ENCODE data around the gene DAB1.

DAB1 gene

GRCh38 chr1:57072401-57073110, 351.3 kb downstream of the DAB1 start:
- DNase-seq (ENCODE audit: low read depth): no peak

DNA sequence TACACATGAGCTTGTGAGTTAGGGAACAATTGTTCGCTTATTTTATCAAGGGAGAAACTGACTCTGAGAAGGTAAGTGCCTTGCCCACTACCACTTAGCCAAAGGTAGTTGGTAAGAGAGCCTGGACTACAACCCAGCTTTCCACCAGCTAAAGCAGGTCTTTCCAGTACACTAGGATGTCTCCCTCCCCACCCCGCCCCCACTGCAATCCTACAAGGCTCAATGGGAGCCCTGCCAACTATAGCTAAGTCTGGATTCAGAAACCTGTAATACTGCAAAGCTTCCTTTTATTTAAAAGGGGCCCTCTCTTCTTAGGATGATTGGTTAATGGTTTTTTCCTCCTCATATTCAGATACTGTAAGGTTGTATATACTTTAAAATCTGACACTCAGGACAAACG, 356.0 kb downstream of the DAB1 start:
- DNase-seq (ENCODE audit: low read depth): no peak

DNA sequence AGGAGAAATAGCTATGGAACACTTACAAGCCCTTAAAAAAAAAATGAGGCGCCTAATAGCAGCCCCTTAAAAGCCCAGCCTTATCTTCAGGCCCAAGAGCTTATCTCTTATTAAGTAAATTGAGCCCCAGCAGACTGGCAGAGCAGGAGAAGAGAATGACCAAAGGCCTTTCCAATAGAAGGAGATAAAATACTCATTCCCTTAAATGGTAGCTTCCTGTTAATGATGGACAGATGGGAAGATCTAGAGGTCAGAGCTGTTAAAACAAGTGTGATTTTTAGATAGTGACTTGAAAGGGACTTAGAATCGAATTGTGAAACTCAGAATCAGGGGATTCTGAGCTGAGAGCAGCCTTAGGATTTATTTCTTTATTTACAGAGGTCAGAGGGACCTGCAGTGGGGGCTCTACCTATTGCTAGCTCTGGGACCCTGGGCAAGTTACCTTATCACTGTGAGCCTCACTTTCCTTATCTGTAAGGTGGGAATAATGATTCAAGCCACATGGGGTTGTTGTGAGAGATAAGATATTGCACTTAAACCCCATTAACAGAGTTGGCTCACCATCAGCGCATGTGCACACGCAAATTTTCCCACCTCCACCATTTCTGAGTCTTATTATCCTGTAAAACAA, 356.8 kb downstream of the DAB1 start:
- DNase-seq (ENCODE audit: low read depth): no peak

DNA sequence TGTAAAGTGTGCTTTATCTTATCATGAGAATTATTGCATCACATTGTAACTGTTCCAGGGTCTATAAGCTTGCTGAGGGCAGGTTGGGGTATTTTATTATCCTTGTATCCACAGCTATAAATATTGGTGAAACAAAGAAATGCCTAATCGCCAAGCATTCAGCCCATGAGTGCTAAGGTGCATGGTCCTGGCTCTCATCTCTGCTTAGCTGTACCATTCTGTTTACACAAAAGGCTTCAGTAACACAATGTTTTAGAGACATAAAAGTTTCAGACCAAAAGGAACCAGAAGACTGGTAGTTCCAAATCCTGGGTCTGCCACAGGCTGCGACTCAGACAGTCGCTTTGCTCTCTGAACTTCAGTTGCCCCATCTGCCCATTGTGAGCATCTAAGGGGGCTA, 358.4 kb downstream of the DAB1 start:
- no peak for DNase-seq (ENCODE audit: low read depth)

DNA sequence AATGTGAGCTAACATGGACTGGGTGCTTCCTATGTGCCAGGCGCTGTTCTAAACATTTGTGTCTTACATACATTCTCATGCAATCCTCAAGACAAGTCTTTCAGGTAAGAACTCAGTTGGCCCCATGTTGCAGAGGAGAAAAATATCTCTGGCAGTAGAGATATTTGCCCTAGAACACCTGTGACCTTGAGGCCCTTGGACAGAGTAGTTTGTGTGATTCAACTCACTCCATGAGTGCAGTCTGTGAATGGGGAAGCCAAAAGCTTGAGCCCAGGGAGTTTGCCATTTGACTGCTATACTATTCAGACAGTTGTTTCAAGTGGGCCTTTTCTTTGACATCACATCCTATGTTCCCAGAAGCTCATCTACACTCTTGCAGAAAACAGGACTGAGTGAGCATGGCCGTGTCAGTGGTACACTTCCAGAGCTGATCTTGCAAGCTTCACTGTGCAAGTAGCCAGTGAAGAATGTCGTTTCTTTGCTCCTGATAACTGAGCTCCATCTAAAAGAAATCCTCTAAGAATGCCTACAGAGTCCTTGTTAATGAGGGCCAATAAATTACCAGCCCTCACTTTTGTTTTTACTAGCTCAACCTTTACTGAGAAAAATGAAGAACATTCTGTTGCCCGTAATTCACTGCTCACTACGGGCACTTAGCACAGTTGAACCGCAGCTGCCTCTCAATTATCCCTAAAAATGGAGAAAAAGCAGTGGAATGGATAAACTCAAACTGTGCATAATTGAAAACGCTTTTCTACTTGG, 359.3 kb downstream of the DAB1 start:
- DNase-seq (ENCODE audit: low read depth): no peak

DNA sequence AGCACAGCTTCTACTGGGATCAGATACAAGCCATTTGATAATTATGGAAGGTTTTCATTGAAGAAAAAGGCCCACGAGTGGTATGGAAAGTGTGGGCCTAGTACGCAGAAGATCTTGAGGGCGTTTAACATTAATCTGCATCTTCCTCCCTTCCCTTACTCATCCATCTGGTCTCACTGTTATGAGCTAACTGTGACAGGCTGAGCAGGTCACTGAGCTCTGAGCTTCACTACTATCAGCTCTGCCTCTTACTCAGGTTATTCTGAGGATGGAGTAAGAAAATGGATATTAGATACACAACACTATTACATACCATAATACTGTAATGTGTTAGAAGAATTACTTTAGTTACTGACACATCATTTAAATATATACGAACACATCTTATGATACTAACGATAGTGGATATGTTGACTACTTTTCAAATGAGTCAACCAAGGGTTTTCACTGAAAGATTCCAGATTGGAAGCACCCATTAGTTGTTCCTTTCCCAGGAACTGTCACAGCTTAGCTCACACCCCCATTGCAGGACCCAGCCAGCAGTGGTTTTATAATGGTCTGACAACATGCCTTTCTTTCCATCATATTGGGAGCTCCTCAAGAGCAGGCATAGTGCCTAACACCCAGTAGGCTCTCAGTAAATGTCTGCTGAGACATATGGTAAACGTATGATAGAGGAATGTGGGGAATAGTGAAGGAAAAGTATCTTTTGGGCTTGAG, 360.3 kb downstream of the DAB1 start:
- no peak for DNase-seq (ENCODE audit: low read depth)

- DNase-seq (ENCODE audit: low read depth): no peak
Measured at GRCh38 chr1:57061369-57061768, 362.5 kb downstream of the DAB1 start.

- no peak for DNase-seq (ENCODE audit: low read depth)
Measured at GRCh38 chr1:57060451-57060850, 363.4 kb downstream of the DAB1 start.

- no peak for DNase-seq (ENCODE audit: low read depth)
Measured at GRCh38 chr1:57058652-57059501, 365.0 kb downstream of the DAB1 start.

DNA sequence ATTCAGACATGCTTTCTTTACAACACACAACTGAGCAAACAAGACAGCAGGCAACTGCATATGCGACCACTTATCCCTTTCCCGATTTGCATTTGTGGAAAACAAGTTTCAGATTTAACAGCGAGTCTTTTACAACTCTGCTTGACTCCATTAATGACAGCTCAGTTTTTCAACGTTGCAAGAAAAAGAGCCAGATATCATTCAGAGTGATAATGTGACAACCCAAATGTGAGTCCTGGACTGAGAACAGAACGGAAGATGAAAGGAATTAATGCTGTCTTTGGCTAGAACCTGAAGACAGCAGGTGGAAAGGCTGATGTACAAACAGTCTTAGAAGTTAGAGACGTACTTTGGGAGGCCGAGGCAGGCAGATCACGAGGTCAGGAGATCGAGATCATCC, 375.0 kb downstream of the DAB1 start:
- no peak for DNase-seq (ENCODE audit: low read depth)

DNA sequence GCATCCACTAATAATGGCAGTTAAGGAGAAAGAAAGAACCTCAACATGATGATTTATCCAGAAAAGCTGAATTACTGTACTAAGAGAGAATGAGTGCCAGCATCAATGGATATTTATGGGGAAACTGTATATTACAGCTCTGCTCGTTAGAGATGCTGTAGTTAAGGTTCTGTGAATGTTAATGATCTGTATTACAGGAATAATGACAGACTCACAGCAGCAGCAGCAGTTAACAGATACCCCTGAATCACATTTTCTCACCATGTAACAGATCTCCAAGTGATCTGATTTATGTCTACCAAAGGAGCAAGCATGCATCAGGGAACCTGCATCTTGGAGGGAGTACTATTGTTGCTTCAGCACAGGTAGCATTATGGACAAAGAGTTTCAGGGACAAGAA, 377.4 kb downstream of the DAB1 start:
- no peak for DNase-seq (ENCODE audit: low read depth)

DNA sequence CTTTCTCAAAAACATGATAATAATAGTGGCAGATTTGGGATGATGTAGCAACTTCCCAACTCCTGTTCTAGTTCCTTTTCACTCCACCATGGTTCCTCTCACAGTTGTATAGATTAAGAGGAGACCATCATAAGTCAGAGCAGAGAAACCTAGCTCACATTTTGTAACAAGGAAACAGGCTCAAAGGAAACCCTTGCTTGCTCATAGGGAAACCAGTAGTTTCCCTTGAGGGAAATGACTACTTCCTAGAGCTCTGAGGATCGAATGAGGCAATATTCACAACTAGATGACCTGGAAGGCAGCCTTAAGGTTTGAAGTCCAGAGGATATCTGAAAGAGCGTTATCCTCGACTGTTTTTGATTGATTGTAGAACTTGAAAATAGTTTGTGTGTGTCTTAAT, 382.0 kb downstream of the DAB1 start:
- DNase-seq (ENCODE audit: low read depth): no peak

- DNase-seq (ENCODE audit: low read depth): no peak
Measured at GRCh38 chr1:57040811-57041210, 383.0 kb downstream of the DAB1 start.

- no peak for DNase-seq (ENCODE audit: low read depth)
Measured at GRCh38 chr1:57036641-57037579, 386.9 kb downstream of the DAB1 start.

- DNase-seq (ENCODE audit: low read depth): no peak
Measured at GRCh38 chr1:57034713-57035112, 389.1 kb downstream of the DAB1 start.

- DNase-seq (ENCODE audit: low read depth): no peak
Measured at GRCh38 chr1:57033222-57034001, 390.4 kb downstream of the DAB1 start.

DNA sequence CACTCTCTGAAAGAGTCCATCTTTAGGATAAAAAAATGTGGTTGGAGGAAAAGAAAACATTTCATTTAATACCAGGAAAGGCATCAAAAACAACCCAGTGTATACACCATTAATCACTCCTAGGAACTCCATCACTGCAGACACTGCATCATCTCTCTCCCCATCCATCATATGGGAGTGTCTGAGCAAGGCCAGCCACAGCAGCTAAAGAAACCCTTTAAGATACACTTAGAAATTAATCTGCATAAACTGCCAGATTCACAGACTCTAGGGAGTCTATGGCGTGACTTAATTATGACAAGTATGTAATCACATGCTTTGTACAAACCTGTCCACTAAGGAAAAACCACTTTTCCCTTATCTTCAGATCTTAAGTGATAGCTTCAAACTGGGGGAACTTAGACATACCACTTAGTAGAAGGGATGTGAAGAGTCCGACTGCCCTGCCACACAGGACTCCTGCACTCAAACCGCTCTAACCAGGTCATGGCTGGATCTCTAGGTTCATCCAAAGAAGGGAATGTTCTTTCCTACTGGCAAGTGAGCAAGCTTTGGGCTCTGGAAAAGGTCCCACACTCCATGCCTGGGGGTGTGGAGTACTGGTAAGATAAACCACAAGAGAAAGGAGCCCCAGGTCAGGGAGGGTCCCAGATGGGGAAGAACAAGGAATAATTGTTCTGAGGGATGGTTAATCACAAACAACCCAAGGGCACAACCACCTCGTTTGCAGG, 397.1 kb downstream of the DAB1 start:
- no peak for DNase-seq (ENCODE audit: low read depth)

DNA sequence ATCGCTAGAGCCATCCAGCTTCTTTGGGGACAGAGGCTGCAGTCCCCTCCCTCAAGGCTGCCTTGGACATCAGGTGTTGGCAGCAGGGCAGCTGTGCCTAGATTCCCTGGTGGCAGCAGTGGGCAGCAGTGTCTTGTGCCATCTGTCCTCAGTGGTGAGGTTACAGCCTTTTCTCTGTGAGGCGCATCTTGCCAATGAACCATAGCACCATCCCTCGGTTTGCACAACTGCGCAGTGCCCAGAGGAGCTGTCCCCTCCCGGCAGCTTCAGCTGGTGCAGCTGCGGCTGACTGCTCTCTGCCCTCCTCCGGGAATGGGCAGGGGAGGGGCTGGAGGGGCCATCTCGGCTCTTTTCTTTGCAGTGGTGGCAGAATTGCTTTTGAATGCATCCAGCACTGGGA, 399.0 kb downstream of the DAB1 start:
- DNase-seq (ENCODE audit: low read depth): no peak

- no peak for DNase-seq (ENCODE audit: low read depth)
Measured at GRCh38 chr1:57024428-57024827, 399.4 kb downstream of the DAB1 start.
